Activated T-cell treated with anti-CD3 and anti-CD28 coated beads for 24 hours (primary cell): Measurements from ENCODE around the gene GCNT2.
"Not testable (repeated sequence)": the region's sequence is repeated elsewhere in the genome, so short reads cannot be mapped to it uniquely, and the experiment has no call there.

ENCODE experiments used
- DNase-seq: peaks from one replicate; pipeline ENCODE4 v3.0.0-alpha.2; 2020; ENCODE audit warnings: low read depth

Gene GCNT2

GRCh38 chr6:10581402-10581801, 60.3 kb downstream of the GCNT2 start:
- not testable (repeated sequence) for DNase-seq

GRCh38 chr6:10582774-10583508, 61.8 kb downstream of the GCNT2 start:
- no peak for DNase-seq

GRCh38 chr6:10583509-10583901, 62.4 kb downstream of the GCNT2 start:
- no peak for DNase-seq

- DNase-seq, result no peak
Observed at GRCh38 chr6:10584607-10585006, 63.5 kb downstream of the GCNT2 start.

GRCh38 chr6:10585209-10585845, 64.2 kb downstream of the GCNT2 start:
- no peak for DNase-seq

- no peak for DNase-seq
Observed at GRCh38 chr6:10586302-10586701, 65.2 kb downstream of the GCNT2 start.

GRCh38 chr6:10587656-10588406, 66.7 kb downstream of the GCNT2 start:
- DNase-seq, result no peak

GRCh38 chr6:10588562-10589428, 67.6 kb downstream of the GCNT2 start:
- DNase-seq, result no peak

GRCh38 chr6:10589429-10589727, 68.2 kb downstream of the GCNT2 start:
- DNase-seq, result no peak

- no peak for DNase-seq
Observed at GRCh38 chr6:10589983-10590382, 68.8 kb downstream of the GCNT2 start.

GRCh38 chr6:10591422-10592160, 70.4 kb downstream of the GCNT2 start:
- DNase-seq, result no peak

- no peak for DNase-seq
Observed at GRCh38 chr6:10595731-10596664, 74.8 kb downstream of the GCNT2 start.

GRCh38 chr6:10597499-10598001, 76.4 kb downstream of the GCNT2 start:
- DNase-seq, result no peak

- DNase-seq, result no peak
Observed at GRCh38 chr6:10598084-10598960, 77.2 kb downstream of the GCNT2 start.

GRCh38 chr6:10599046-10599445, 77.9 kb downstream of the GCNT2 start:
- no peak for DNase-seq

- DNase-seq, result not testable (repeated sequence)
Observed at GRCh38 chr6:10600681-10601080, 79.5 kb downstream of the GCNT2 start.

- no peak for DNase-seq
Observed at GRCh38 chr6:10603219-10603618, 82.1 kb downstream of the GCNT2 start.

- DNase-seq, result no peak
Observed at GRCh38 chr6:10609038-10609437, 87.9 kb downstream of the GCNT2 start.

- DNase-seq, result no peak
Observed at GRCh38 chr6:10610289-10610688, 89.1 kb downstream of the GCNT2 start.
